ENCODE measurements around the gene TSC2.

The TSC2 gene

DNA sequence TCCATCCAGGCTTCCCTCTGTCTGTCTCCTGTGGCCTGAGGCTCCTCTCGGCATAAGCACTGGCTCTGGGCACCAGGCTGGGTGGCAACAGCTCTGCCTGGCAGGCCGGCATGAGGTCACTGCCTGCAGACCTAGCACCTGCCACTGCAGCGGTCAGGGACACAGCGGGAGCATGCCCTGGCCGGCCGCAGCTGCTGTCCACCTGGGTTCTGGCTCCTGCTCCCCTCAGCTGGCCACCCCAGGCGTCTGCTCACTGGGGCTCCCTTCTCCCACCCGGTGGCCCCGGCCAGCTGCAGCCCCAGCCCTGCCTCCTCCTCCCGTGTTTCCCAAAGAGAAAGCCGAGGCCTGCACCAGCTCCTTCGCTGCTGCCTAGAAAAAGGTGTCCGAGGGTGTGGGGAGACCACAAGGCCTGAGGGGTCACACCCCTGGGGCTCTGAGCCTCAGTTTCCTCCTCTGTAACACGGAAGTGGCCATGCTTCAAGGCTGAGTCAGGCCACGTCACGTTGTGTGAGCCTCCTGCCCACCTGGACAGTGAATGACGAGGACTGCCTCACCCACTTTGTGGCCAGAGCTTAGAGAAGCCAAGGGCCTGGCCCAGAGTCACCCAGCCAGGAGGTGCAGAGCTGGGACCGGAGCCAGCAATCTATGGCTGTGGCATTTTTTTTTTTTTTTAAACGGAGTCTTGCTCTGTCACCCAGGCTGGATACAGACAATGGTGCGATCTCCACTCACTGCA is 6.8 kb upstream of the TSC2 start:
- TF ChIP-seq, protein P1, sequence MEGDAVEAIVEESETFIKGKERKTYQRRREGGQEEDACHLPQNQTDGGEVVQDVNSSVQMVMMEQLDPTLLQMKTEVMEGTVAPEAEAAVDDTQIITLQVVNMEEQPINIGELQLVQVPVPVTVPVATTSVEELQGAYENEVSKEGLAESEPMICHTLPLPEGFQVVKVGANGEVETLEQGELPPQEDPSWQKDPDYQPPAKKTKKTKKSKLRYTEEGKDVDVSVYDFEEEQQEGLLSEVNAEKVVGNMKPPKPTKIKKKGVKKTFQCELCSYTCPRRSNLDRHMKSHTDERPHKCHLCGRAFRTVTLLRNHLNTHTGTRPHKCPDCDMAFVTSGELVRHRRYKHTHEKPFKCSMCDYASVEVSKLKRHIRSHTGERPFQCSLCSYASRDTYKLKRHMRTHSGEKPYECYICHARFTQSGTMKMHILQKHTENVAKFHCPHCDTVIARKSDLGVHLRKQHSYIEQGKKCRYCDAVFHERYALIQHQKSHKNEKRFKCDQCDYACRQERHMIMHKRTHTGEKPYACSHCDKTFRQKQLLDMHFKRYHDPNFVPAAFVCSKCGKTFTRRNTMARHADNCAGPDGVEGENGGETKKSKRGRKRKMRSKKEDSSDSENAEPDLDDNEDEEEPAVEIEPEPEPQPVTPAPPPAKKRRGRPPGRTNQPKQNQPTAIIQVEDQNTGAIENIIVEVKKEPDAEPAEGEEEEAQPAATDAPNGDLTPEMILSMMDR (IDR thresholded peaks at IDR 0.05), result no peak

DNA sequence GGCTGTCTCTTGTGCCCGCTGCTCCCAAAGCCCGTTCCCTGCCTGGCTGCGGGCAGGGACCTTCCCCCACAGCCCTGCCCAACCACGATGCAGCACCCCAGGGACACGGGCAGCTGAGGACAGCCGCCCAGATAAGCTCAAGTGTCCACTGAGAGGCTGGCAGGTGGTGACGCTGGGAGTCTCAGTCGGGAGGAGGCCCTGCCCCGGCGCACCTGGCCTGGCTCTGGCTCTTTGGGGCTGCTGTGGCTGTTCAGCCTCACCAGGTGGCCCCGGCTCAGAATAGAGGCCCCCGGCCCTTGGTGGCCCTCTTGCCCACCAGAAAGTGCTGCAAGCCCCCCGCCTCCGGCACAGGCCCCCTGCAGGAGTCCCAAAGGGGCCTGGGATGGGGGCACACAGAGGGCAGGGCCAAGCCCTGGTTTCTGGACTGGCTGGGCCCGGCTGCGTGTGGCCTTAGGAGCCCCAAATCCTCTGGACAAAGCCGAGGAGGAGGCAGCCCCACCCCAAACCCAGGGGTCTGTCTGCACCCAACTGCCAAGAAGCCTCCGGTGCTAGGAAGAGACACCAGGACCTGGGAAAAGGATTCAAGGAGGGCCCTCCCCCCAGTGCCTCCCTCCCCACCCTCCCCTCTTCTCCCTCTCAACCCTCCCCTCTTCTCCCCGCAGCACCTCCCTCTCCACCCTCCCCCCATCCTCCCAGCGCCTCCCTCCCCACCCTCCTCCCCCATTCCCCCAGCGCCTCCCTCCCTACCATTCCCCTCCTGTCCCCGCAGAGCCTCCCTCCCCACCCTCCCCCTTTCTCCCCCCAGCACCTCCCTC is 5.4 kb upstream of the TSC2 start:
- TF ChIP-seq, protein P1 (IDR thresholded peaks at IDR 0.05), result no peak

- TF ChIP-seq, protein P1 (IDR thresholded peaks at IDR 0.05), result no peak
Observed at GRCh38 chr16:2042986-2043666, 4.7 kb upstream of the TSC2 start.

DNA sequence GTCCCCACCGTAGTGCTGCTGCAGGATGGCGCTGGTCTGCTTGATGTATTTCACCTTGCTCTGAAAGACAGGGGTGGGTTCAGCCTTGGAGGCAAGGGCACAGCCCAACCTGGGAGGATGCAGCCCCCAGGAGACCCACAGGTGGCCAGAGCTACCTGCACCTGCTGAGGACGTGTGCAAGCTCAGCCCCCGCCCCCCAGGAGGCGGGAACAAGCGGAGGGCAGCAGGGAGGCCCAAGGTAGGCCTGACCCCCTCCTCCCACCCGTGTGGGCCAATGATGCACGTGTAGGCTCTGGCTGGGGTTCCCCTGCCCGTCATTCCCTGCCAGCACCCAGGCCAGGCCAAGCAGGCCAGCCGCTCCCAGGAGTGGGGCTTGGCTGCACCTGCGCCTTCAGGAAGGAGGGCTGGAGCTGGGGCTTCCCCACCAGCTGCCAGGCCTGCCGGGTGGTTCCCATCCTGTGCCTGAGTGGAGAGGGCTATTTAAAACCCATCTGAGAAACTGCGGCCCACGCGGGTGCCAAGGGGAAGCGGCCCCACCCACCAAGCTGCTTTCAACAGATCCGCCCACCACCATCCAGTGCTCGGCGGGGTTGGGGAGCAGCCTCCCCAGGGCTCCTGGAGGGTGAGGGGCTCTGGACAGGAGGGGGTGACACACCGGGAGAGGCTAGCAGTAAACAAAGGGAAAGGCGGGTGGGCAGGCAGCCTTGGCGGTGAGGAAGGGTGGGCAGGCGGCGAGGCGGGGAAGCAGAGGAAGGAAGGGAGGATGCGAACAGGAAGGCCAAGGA is 3.9 kb upstream of the TSC2 start:
- TF ChIP-seq, protein P1 (IDR thresholded peaks at IDR 0.05), result no peak

DNA sequence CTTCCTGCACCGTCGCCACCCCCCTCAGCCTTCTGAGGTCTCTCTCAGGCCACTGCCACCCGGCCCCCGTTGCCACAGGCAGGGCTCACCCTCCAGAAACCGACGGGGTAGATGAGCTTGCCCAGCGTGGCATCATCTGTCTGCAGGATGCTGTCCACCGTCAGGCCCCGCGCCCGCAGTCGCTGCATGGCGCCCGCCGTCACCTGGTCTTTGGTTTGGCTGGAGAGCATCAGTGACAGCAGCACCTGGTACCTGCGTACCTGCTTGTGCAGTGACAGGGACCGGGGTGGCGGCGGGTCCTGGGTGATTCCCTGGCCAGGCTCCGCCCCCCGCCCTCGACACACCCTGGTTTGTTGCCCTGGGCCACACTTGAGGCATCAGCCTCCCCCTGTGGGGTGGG is 3.2 kb upstream of the TSC2 start:
- TF ChIP-seq, protein P1 (IDR thresholded peaks at IDR 0.05), result no peak

- TF ChIP-seq, protein P1 (IDR thresholded peaks at IDR 0.05), result no peak
Observed at GRCh38 chr16:2045965-2046892, 1.6 kb upstream of the TSC2 start.

Data from LNCAP (cell line).